Measurements from ENCODE around the gene ALDH3A2.
"Not testable (repeated sequence)": the region's sequence is repeated elsewhere in the genome, so short reads cannot be mapped to it uniquely, and the experiment has no call there.

- TF ChIP-seq POLR2A, POLR2AphosphoS5 (IDR thresholded peaks at IDR 0.05): not testable (repeated sequence)
Measured at GRCh38 chr17:19669680-19670079, 21.1 kb downstream of the ALDH3A2 start.

All from stomach (tissue), 4 donors.